ENCODE data around the gene ELMO1. TPM values are rescaled to one million over a fixed set of nuclear protein-coding genes. Genes with fewer than 3 reads are reported as not detected.
A peak's percentile ranks its signal among the peaks of the same experiment; 100 is the strongest.

Gene ELMO1
- total RNA-seq, 2 donors from 2014 or later: 66.0 to 72.2 TPM

DNA sequence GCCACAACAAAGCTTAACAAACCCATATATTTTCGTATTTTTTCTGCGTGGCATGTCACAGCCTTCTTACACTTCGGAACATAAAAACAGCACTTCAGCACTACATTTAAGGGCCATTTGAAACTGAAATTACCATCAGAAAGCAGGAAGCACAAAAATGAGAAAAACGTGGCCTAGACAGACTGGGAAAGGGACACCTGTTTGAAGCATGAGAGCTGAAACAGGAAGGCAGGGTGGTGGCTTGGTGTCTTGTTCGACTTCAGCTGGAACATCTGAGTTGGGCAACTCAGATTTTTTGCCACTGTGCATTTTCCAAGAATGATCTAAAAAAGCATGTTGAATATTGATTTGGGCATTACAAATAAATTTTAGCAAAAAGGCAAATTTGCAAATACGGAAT lies 243.2 kb downstream of the ELMO1 start:
- Histone ChIP-seq H3K27me3 (replicated peaks; ENCODE audit: insufficient read depth) (no peaks in the 10 kb centered on the region), H3K4me1 (ENCODE audit: control insufficient read depth in 1 of 2, low read depth in 2 of 2) (peaks cover 23 to 33% of the 10 kb centered on the region in 2 donors), H3K9me3 (no peaks in the 10 kb centered on the region), H3K27ac (no peak overlapping the region), H3K4me3 (no peak overlapping the region), H3K36me3 (no peaks in the 10 kb centered on the region)
- TF ChIP-seq, protein P1, sequence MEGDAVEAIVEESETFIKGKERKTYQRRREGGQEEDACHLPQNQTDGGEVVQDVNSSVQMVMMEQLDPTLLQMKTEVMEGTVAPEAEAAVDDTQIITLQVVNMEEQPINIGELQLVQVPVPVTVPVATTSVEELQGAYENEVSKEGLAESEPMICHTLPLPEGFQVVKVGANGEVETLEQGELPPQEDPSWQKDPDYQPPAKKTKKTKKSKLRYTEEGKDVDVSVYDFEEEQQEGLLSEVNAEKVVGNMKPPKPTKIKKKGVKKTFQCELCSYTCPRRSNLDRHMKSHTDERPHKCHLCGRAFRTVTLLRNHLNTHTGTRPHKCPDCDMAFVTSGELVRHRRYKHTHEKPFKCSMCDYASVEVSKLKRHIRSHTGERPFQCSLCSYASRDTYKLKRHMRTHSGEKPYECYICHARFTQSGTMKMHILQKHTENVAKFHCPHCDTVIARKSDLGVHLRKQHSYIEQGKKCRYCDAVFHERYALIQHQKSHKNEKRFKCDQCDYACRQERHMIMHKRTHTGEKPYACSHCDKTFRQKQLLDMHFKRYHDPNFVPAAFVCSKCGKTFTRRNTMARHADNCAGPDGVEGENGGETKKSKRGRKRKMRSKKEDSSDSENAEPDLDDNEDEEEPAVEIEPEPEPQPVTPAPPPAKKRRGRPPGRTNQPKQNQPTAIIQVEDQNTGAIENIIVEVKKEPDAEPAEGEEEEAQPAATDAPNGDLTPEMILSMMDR (IDR thresholded peaks at IDR 0.05): no peak
- no peak for ATAC-seq (ENCODE audit: insufficient number of reproducible peaks, low FRiP score, low read depth)
- no peak for DNase-seq (ENCODE audit: low spot score)

GRCh38 chr7:37201876-37202198 lies 246.8 kb downstream of the ELMO1 start:
- H3K27ac ChIP-seq: peak overlapping the region; percentile 77 to 85
- no peak for DNase-seq (ENCODE audit: low spot score)
- H3K36me3 ChIP-seq: no peaks in the 10 kb centered on the region
- H3K9me3 ChIP-seq: no peaks in the 10 kb centered on the region
- TF ChIP-seq, protein P1 (IDR thresholded peaks at IDR 0.05): no peak
- no peak for ATAC-seq (ENCODE audit: insufficient number of reproducible peaks, low FRiP score, low read depth)
- no peak overlapping the region for H3K4me3 ChIP-seq
- H3K27me3 ChIP-seq (replicated peaks; ENCODE audit: insufficient read depth): no peaks in the 10 kb centered on the region
- peaks cover 11 to 24% of the 10 kb centered on the region in 2 donors for H3K4me1 ChIP-seq (ENCODE audit: control insufficient read depth in 1 of 2, low read depth in 2 of 2)

DNA sequence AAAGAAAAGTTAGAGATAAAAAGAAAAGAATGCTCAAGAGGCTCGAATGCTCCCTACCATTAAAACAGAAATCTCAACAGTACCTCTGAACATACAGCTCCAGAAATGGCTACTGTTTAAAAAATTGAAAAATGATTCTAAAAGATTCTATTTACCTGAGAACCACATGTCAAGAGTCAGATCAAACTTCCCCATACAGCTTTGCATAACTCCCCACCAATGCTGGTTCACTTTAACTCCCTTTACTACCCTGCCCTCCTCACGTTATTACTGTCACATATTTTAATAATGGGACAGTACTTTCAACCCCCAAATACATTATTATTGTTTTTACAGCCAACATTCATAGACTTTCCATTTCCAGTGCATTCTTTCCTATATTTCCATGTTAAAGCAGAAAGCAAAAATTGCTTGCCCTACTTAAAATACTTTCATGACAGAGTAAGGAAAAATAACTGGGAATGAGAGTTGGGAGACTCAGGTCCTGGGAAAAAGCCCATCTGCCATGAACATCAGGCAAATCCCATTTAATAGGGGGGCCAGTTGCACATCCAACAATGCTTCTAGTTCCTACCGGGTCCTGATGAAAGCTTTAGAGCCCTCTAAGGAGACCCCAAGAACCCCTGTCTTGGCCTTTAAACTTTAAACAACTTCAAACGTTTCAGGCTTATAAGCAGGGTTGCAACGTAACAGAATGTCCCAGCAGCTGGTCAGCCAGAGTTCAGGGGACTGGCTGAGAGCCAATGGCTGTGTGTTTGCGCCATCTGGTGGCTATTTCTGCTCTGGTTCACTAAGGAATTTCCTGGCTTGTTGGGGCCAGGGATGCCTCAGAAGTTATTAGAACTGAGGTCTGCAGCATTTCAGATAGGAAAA lies 247.4 kb downstream of the ELMO1 start:
- H3K27me3 ChIP-seq (replicated peaks; ENCODE audit: insufficient read depth): no peaks in the 10 kb centered on the region
- H3K4me3 ChIP-seq: peak overlapping the region; percentile 6
- peak; percentile 45 for DNase-seq (ENCODE audit: low spot score)
- peak; percentile 59 for ATAC-seq (ENCODE audit: insufficient number of reproducible peaks, low FRiP score, low read depth)
- no peaks in the 10 kb centered on the region for H3K36me3 ChIP-seq
- TF ChIP-seq, protein P1 (IDR thresholded peaks at IDR 0.05): peak; percentile 85
- peaks cover 11 to 24% of the 10 kb centered on the region in 2 donors for H3K4me1 ChIP-seq (ENCODE audit: control insufficient read depth in 1 of 2, low read depth in 2 of 2)
- H3K27ac ChIP-seq: peak overlapping the region; percentile 77 to 85
- H3K9me3 ChIP-seq: no peaks in the 10 kb centered on the region

DNA sequence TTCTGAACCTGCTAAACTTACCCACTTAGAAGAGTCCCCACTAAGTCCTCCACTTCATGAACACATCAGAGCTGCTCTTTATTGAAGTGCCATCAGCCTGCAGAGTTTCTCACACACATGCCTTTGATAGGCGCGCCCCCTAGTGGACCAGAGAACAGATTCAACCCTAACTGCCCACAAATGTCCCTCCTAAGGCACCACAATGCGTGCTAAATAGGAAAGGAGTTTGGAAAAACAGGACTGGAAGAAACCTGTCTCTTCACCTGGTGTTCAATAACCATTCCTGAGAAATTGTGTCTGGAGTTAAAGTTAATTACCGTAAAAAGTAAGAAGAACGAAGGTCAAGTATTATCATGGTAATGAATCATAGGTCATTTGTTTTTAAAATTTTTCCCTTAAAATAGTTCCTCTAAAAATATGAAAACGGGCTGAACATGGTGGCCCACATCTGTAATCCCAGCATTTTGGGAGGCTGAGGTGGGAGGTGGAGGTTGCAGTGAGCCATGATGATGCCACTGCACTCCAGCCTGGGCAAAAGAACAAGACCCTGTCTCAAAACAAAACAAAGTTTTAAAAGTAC lies 249.7 kb downstream of the ELMO1 start:
- TF ChIP-seq, protein P1 (IDR thresholded peaks at IDR 0.05): peak; percentile 84
- H3K27me3 ChIP-seq (replicated peaks; ENCODE audit: insufficient read depth): no peaks in the 10 kb centered on the region
- H3K4me3 ChIP-seq: no peak overlapping the region
- ATAC-seq (ENCODE audit: insufficient number of reproducible peaks, low FRiP score, low read depth) (no peak), DNase-seq (ENCODE audit: low spot score) (peak; percentile 58)
- no peaks in the 10 kb centered on the region for H3K9me3 ChIP-seq
- H3K36me3 ChIP-seq: no peaks in the 10 kb centered on the region
- H3K4me1 ChIP-seq (ENCODE audit: control insufficient read depth in 1 of 2, low read depth in 2 of 2): peaks cover 11 to 24% of the 10 kb centered on the region in 2 donors
- H3K27ac ChIP-seq: no peak overlapping the region

DNA sequence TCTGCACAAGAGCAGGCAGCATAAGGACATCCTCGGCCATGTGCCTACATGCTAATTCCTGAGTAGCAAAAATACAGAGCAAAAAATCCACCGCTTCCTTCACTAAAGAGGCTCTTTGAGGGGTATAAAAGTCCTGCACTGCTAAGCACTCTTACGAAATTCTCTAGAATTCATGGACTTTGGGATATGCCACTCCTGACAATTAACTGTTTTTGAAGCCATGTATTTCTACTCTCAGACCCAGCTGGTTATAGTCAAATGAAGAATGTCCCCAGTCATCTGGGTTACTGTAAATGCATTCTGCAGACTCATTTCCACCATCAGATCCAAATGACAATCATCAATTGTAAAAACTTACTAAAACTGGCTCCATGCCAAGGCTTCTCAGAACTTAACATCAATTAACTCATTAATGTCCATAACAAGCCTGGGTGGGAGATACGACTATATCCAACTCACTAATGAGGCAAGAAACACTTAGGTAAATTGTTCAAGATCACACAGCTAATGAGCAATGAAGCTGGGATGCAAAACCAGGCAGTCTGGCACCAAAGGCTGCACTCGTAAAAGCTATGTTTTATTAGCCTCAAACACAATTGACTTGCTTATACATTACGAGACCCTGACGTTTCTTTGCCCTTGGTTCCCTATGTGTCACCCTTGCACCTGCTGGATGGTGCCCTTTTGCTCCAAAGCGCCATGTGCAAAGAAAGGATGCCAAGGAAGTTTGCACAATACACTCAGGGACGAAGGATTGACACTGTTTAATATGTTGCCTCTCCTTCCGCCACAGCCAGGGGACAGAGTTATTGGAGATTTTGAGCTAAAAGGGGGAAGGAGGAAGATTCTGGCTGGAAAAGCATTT lies 250.4 kb downstream of the ELMO1 start:
- H3K27me3 ChIP-seq (replicated peaks; ENCODE audit: insufficient read depth): no peaks in the 10 kb centered on the region
- ATAC-seq (ENCODE audit: insufficient number of reproducible peaks, low FRiP score, low read depth): no peak
- H3K36me3 ChIP-seq: no peaks in the 10 kb centered on the region
- no peak overlapping the region for H3K27ac ChIP-seq
- no peaks in the 10 kb centered on the region for H3K9me3 ChIP-seq
- no peak overlapping the region for H3K4me3 ChIP-seq
- TF ChIP-seq, protein P1 (IDR thresholded peaks at IDR 0.05): no peak
- DNase-seq (ENCODE audit: low spot score): no peak
- peaks cover 11 to 25% of the 10 kb centered on the region in 2 donors for H3K4me1 ChIP-seq (ENCODE audit: control insufficient read depth in 1 of 2, low read depth in 2 of 2)

Measured in thoracic aorta (tissue), 2 donors.